A673 (cell line): Measurements from ENCODE around the gene APOOL.

ENCODE experiments used
- EZH2 ChIP-seq: fragments of 200-600 bp; sonication (generic); IDR thresholded peaks from 2 replicates; pipeline ENCODE4 v1.6.1; 2017; ENCODE audit warnings: borderline replicate concordance, low read depth, mild to moderate bottlenecking, mixed read lengths, antibody characterized with exemption, low read length; ENCODE audit not compliant: poor library complexity, severe bottlenecking
- TF ChIP-seq, protein P1 (sequence below): fragments of 300-800, 200-600 bp; sonication (generic); conservative IDR thresholded peaks from 2 replicates; pipeline ENCODE4 v1.5.1; 2017; ENCODE audit warnings: low read depth, mild to moderate bottlenecking, antibody characterized with exemption, low read length, moderate library complexity, mixed read lengths

DNA sequence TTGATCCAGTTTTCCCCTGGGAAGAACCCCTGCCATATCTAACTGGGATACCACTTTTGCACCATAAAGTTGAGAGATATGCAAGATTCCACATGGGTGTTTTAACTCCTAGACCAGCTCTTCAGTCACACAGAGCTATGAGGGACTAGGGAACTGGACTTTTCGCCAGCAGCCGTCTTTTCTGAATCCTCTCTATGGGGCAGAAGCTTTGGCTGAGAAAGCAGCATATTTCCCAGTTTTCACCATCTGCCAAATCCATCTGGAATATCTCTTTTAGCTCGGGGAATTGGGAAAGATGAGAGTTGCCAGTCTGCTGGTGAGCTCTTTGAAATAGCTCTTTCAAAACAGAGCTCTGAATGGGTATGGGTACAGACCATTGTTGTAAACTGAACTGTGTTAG, 20.9 kb downstream of the APOOL start:
- TF ChIP-seq, protein P1, sequence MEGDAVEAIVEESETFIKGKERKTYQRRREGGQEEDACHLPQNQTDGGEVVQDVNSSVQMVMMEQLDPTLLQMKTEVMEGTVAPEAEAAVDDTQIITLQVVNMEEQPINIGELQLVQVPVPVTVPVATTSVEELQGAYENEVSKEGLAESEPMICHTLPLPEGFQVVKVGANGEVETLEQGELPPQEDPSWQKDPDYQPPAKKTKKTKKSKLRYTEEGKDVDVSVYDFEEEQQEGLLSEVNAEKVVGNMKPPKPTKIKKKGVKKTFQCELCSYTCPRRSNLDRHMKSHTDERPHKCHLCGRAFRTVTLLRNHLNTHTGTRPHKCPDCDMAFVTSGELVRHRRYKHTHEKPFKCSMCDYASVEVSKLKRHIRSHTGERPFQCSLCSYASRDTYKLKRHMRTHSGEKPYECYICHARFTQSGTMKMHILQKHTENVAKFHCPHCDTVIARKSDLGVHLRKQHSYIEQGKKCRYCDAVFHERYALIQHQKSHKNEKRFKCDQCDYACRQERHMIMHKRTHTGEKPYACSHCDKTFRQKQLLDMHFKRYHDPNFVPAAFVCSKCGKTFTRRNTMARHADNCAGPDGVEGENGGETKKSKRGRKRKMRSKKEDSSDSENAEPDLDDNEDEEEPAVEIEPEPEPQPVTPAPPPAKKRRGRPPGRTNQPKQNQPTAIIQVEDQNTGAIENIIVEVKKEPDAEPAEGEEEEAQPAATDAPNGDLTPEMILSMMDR, result no peak
- no peak for TF ChIP-seq EZH2
